ENCODE results near the gene ZNF253. TPM values are rescaled to one million over a fixed set of nuclear protein-coding genes. Genes with fewer than 3 reads are reported as not detected.
"Not testable (repeated sequence)": the region's sequence is repeated elsewhere in the genome, so short reads cannot be mapped to it uniquely, and the experiment has no call there.

Gene ZNF253
- total RNA-seq, 8 experiments from 2014 or later = 1.6 to 19.5 (median 14.3) TPM

- WGBS, 10 experiments = 0 to 100% (median 50%) methylated on average over 1 to 8 of the region's 29 CpGs; no CpG with 5 or more reads in 3 of the 10 experiments
- no peak for ATAC-seq (replicated peaks in 6 of 8)
- in situ Hi-C loops (cut with MboI; ENCODE audit: low pct_unique_long_range_greater_than_20kb in 2 of 9, low sequenced_read_pairs in 9 of 9, unreplicated experiment in 9 of 9) = no loop called here
- no peaks in the 10 kb centered on the region for H3K4me1 ChIP-seq (replicated peaks in 1 of 2)
- H3K4me3 ChIP-seq = peak overlapping the region in 1 of 5 donors; percentile 17
- no peak overlapping the region for H3K27ac ChIP-seq
These were observed 4.8 kb upstream of the ZNF253 start for GRCh38 chr19:19860756-19861390.

GRCh38 chr19:19866611-19867248 lies 1.0 kb downstream of the ZNF253 start:
- no peak for ATAC-seq (replicated peaks in 6 of 8)
- in situ Hi-C loops (cut with MboI; ENCODE audit: low pct_unique_long_range_greater_than_20kb in 2 of 9, low sequenced_read_pairs in 9 of 9, unreplicated experiment in 9 of 9) = no loop called here
- 0 to 52% (median 10%) methylated on average over 2 to 17 of the region's 23 CpGs; no CpG with 5 or more reads in 1 of the 10 experiments for WGBS, 10 experiments

GRCh38 chr19:19870086-19870485 lies 4.4 kb downstream of the ZNF253 start:
- ATAC-seq (replicated peaks in 6 of 8); in situ Hi-C loops (cut with MboI; ENCODE audit: low pct_unique_long_range_greater_than_20kb in 2 of 9, low sequenced_read_pairs in 9 of 9, unreplicated experiment in 9 of 9); H3K4me3 ChIP-seq; H3K4me1 ChIP-seq (replicated peaks in 1 of 2); H3K27ac ChIP-seq: not testable (repeated sequence)
- 60 to 100% (median 93%) methylated on average over 1 to 5 of the region's 5 CpGs; no CpG with 5 or more reads in 2 of the 10 experiments for WGBS, 10 experiments

More at GRCh38 chr19:19866611-19867248, 1.0 kb downstream of the ZNF253 start:
- peaks cover 2 to 4% of the 10 kb centered on the region in 2 donors for H3K4me1 ChIP-seq (replicated peaks in 1 of 2)
- H3K27ac ChIP-seq = peak overlapping the region; percentile 96 to 98
- peak overlapping the region; percentile 55 to 97 (median 72) for H3K4me3 ChIP-seq

- H3K27ac ChIP-seq = no peak overlapping the region
- ATAC-seq (replicated peaks in 6 of 8) = no peak
- peaks cover 2 to 4% of the 10 kb centered on the region in 2 donors for H3K4me1 ChIP-seq (replicated peaks in 1 of 2)
- whole genome bisulfite sequencing, 10 experiments = 17 to 100% (median 77%) methylated on average over 1 to 3 of the region's 3 CpGs; no CpG with 5 or more reads in 2 of the 10 experiments
- in situ Hi-C loops (cut with MboI; ENCODE audit: low pct_unique_long_range_greater_than_20kb in 2 of 9, low sequenced_read_pairs in 9 of 9, unreplicated experiment in 9 of 9) = no loop called here
- no peak overlapping the region for H3K4me3 ChIP-seq
These were observed 6.2 kb downstream of the ZNF253 start for GRCh38 chr19:19871932-19872331.

GRCh38 chr19:19873381-19873780 lies 7.7 kb downstream of the ZNF253 start:
- H3K4me1 ChIP-seq (replicated peaks in 1 of 2) = no peaks in the 10 kb centered on the region
- ATAC-seq (replicated peaks in 6 of 8) = no peak
- no peak overlapping the region for H3K4me3 ChIP-seq
- in situ Hi-C loops (cut with MboI; ENCODE audit: low pct_unique_long_range_greater_than_20kb in 2 of 9, low sequenced_read_pairs in 9 of 9, unreplicated experiment in 9 of 9) = no loop called here
- H3K27ac ChIP-seq = no peak overlapping the region

GRCh38 chr19:19877724-19878123 lies 12.0 kb downstream of the ZNF253 start:
- 49 to 100% (median 93%) methylated on average over 1 to 4 of the region's 4 CpGs for WGBS, 10 experiments
- H3K4me1 ChIP-seq (replicated peaks in 1 of 2) = no peaks in the 10 kb centered on the region
- H3K27ac ChIP-seq = no peak overlapping the region
- no peak for ATAC-seq (replicated peaks in 6 of 8)
- in situ Hi-C loops (cut with MboI; ENCODE audit: low pct_unique_long_range_greater_than_20kb in 2 of 9, low sequenced_read_pairs in 9 of 9, unreplicated experiment in 9 of 9) = no loop called here
- H3K4me3 ChIP-seq = no peak overlapping the region

- WGBS, 10 experiments = 38 to 86% (median 57%) methylated on average over 1 of the region's 1 CpG; no CpG with 5 or more reads in 4 of the 10 experiments
- no peaks in the 10 kb centered on the region for H3K4me1 ChIP-seq (replicated peaks in 1 of 2)
- ATAC-seq (replicated peaks in 6 of 8) = no peak
- in situ Hi-C loops (cut with MboI; ENCODE audit: low pct_unique_long_range_greater_than_20kb in 2 of 9, low sequenced_read_pairs in 9 of 9, unreplicated experiment in 9 of 9) = no loop called here
- no peak overlapping the region for H3K27ac ChIP-seq
- no peak overlapping the region for H3K4me3 ChIP-seq
These were observed 18.9 kb downstream of the ZNF253 start for GRCh38 chr19:19884583-19884982.

- H3K4me1 ChIP-seq (replicated peaks in 1 of 2); H3K4me3 ChIP-seq; ATAC-seq (replicated peaks in 6 of 8); H3K27ac ChIP-seq; in situ Hi-C loops (cut with MboI; ENCODE audit: low pct_unique_long_range_greater_than_20kb in 2 of 9, low sequenced_read_pairs in 9 of 9, unreplicated experiment in 9 of 9): not testable (repeated sequence)
- WGBS, 10 experiments = 37 to 100% (median 71%) methylated on average over 2 to 3 of the region's 3 CpGs; no CpG with 5 or more reads in 2 of the 10 experiments
These were observed 26.6 kb downstream of the ZNF253 start for GRCh38 chr19:19892055-19892941.

- Histone ChIP-seq H3K27ac (peak overlapping the region; percentile 64 to 72), H3K4me1 (replicated peaks in 1 of 2) (no peaks in the 10 kb centered on the region), H3K4me3 (peak overlapping the region; percentile 59 to 81 (median 67))
- in situ Hi-C loops (cut with MboI; ENCODE audit: low pct_unique_long_range_greater_than_20kb in 2 of 9, low sequenced_read_pairs in 9 of 9, unreplicated experiment in 9 of 9) = no loop called here
- peak in 5 of 8 experiments; percentile 1 to 48 (median 11) for ATAC-seq (replicated peaks in 6 of 8)
- 0 to 57% (median 3%) methylated on average over 3 to 9 of the region's 9 CpGs for WGBS, 10 experiments
These were observed 34.6 kb downstream of the ZNF253 start for GRCh38 chr19:19900139-19900728.

- Histone ChIP-seq H3K4me1 (replicated peaks in 1 of 2) (no peaks in the 10 kb centered on the region), H3K4me3 (peak within 1 kb of the TSS; percentile 59 to 81 (median 67)), H3K27ac (peak within 1 kb of the TSS; percentile 87)
- 0 to 10% (median 0%) methylated on average over 2 to 18 of the region's 35 CpGs for WGBS, 10 experiments
- peak; percentile 85 to 97 (median 94) for ATAC-seq (replicated peaks in 6 of 8)
- in situ Hi-C loops (cut with MboI; ENCODE audit: low pct_unique_long_range_greater_than_20kb in 2 of 9, low sequenced_read_pairs in 9 of 9, unreplicated experiment in 9 of 9) = no loop called here
These were observed 35.2 kb downstream of the ZNF253 start, which contains the start of gene ZNF93 for GRCh38 chr19:19900729-19901444. ZNF93 (plus strand) TSS chr19:19900946; CDS start chr19:19901089, 143 bp downstream.

- in situ Hi-C loops (cut with MboI; ENCODE audit: low pct_unique_long_range_greater_than_20kb in 2 of 9, low sequenced_read_pairs in 9 of 9, unreplicated experiment in 9 of 9); H3K4me1 ChIP-seq (replicated peaks in 1 of 2); H3K27ac ChIP-seq; ATAC-seq (replicated peaks in 6 of 8); H3K4me3 ChIP-seq: not testable (repeated sequence)
- 47 to 92% (median 90%) methylated on average over 2 to 3 of the region's 3 CpGs; no CpG with 5 or more reads in 6 of the 10 experiments for WGBS, 10 experiments
These were observed 41.9 kb downstream of the ZNF253 start for GRCh38 chr19:19907551-19907950.

- Histone ChIP-seq H3K4me3 (no peak overlapping the region), H3K27ac (no peak overlapping the region), H3K4me1 (replicated peaks in 1 of 2) (no peaks in the 10 kb centered on the region)
- ATAC-seq (replicated peaks in 6 of 8) = no peak
- in situ Hi-C loops (cut with MboI; ENCODE audit: low pct_unique_long_range_greater_than_20kb in 2 of 9, low sequenced_read_pairs in 9 of 9, unreplicated experiment in 9 of 9) = no loop called here
- WGBS, 10 experiments = 59 to 100% (median 78%) methylated on average over 1 to 2 of the region's 2 CpGs; no CpG with 5 or more reads in 2 of the 10 experiments
These were observed 44.0 kb downstream of the ZNF253 start for GRCh38 chr19:19909654-19910053.

Data from motor neuron (in vitro differentiated cells).